RWPE1 (cell line): ENCODE results near the gene ICAM1.

ENCODE experiments used
- CTCF ChIA-PET: fragments of 350-600 bp; sonication (Branson Sonifier 250); formaldehyde crosslinking; extraction: SDS; loops from one replicate; lab custom pipeline; 2021; lab: Yijun Ruan, JAX
- POLR2A ChIA-PET: fragments of 400-600 bp; formaldehyde crosslinking; extraction: SDS; loops from one replicate; lab custom pipeline; 2020; ENCODE audit warnings: antibody characterized with exemption; ENCODE audit not compliant: low non-redundant PET; lab: Yijun Ruan, JAX
- DNase-seq: peaks from one replicate; pipeline ENCODE4 v3.0.0; 2012; ENCODE audit warnings: low spot score
- H3K27ac ChIP-seq: fragments of 450-650 bp; 2 replicates; pipeline ENCODE4 v1.5.1; 2017
- TF ChIP-seq, protein P1 (sequence below): fragments of 450-650 bp; conservative IDR thresholded peaks from 2 replicates; pipeline ENCODE4 v1.5.1; 2017; ENCODE audit warnings: low read depth, mild to moderate bottlenecking

ICAM1 gene

GRCh38 chr19:10294368-10294697, 23.4 kb downstream of the ICAM1 start:
- POLR2A ChIA-PET, result no interaction called here
- CTCF ChIA-PET, result no interaction called here
- no peak overlapping the region for H3K27ac ChIP-seq
- no peak for DNase-seq
- TF ChIP-seq, protein P1, sequence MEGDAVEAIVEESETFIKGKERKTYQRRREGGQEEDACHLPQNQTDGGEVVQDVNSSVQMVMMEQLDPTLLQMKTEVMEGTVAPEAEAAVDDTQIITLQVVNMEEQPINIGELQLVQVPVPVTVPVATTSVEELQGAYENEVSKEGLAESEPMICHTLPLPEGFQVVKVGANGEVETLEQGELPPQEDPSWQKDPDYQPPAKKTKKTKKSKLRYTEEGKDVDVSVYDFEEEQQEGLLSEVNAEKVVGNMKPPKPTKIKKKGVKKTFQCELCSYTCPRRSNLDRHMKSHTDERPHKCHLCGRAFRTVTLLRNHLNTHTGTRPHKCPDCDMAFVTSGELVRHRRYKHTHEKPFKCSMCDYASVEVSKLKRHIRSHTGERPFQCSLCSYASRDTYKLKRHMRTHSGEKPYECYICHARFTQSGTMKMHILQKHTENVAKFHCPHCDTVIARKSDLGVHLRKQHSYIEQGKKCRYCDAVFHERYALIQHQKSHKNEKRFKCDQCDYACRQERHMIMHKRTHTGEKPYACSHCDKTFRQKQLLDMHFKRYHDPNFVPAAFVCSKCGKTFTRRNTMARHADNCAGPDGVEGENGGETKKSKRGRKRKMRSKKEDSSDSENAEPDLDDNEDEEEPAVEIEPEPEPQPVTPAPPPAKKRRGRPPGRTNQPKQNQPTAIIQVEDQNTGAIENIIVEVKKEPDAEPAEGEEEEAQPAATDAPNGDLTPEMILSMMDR, result no peak

GRCh38 chr19:10295305-10295846, 24.5 kb downstream of the ICAM1 start:
- H3K27ac ChIP-seq, result no peak overlapping the region
- DNase-seq, result no peak
- POLR2A ChIA-PET, result no interaction called here
- CTCF ChIA-PET, result no interaction called here
- TF ChIP-seq, protein P1, result no peak

GRCh38 chr19:10295847-10296591, 25.1 kb downstream of the ICAM1 start:
- ChIA-PET CTCF (no interaction called here), POLR2A (no interaction called here)
- no peak for DNase-seq
- TF ChIP-seq, protein P1, result no peak
- no peak overlapping the region for H3K27ac ChIP-seq

DNA sequence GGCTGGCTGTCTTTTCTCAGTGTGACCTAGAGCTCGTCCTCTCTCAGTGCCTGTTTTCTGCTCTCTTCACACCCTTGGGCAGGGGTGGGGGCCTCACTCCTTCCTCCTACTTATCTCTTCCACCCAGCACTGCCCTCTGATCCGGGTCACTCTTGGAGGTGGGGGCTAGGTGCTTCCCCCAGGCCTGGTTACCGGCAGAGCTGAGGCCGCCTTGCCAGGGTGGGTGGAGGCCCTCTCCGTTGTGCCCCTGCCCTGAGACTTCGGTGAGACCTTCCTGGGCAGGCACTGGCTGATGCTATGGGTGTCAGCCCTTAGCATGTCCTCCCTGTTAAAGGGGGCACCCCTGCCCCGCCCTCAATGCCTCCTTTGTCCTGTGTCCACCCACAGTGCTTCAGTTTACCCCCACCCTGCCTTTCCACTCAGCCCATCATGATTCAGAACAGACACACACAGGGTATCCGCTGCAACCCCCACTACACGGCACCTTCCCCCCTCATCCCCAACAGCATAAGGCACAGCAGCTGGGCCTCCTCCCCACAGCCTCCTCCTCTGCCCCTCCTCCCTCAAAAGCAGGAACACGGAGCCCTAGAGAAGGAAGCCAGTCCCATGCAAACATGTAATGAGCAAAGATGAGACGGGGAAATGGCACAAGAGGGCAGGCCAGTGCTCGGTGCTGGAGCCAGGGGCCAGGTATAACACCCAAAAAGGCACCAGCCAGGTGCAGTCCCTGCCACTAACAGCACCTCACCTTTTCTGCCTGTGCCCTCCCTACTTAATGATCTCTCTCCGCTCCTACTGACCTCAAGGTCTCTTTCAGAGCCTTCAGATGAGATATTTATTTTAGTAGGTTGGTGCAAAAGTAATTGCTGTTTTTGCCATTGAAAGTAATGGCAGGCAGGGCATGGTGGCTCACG, 28.9 kb downstream of the ICAM1 start:
- TF ChIP-seq, protein P1, result no peak
- ChIA-PET CTCF (interaction anchor here (0.8 to 1.4 kb wide), 2 partner anchors 41 to 1212 kb away, joined by 3 read pairs; no protein-coding TSS in a partner anchor), POLR2A (no interaction called here)
- no peak for DNase-seq
- H3K27ac ChIP-seq, result no peak overlapping the region; the same call in 1 of the 2 replicates

DNA sequence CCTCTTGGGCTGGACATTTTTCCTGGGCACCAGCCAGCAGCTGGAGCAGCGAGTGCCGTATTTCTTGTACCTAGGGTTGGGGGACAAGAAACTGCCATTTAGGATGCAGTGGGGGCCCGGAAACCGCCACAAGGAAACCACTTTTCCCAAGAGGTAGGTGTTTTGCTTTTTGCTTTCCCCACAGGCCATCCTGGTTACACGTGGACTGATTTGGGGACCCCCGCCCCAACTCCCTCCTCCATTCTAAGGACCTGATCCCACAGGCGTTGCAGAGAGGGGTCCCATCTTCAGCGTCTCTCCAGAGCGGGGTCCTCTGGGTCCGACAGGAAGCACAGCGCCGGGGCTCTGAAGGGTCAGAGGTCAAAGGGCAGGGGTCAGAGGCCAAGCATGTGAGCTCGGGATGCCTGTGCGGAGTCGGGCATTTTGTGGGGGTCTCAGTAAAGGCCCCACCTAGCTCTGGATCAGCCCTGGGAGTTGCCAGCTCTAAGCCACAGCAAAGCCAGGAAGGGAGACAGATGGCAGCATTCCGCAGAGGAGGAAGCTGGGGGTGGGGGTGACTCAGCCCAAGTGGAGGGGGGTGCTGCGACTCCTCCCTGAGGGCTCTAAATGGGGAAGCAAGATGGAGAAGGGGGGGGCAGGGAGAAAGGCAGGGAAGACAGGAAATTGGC, 34.4 kb downstream of the ICAM1 start:
- TF ChIP-seq, protein P1, result no peak
- ChIA-PET POLR2A (no interaction called here), CTCF (interaction anchor here (0.6 kb wide), 1 partner anchor 120 kb away, joined by 3 read pairs; no protein-coding TSS in a partner anchor)
- peak; percentile 19 for DNase-seq
- peak overlapping the region; percentile 28 for H3K27ac ChIP-seq

GRCh38 chr19:10306327-10306726, 35.4 kb downstream of the ICAM1 start:
- CTCF ChIA-PET, result interaction anchor here (0.7 kb wide), 2 partner anchors 35 to 39 kb away, joined by 3 to 4 read pairs; no protein-coding TSS in a partner anchor
- TF ChIP-seq, protein P1, result no peak
- POLR2A ChIA-PET, result no interaction called here
- DNase-seq, result no peak
- H3K27ac ChIP-seq, result no peak overlapping the region
